ENCODE results near the gene COMMD7. TPM values are rescaled to one million over a fixed set of nuclear protein-coding genes. Genes with fewer than 3 reads are reported as not detected.
"Not testable (repeated sequence)": the region's sequence is repeated elsewhere in the genome, so short reads cannot be mapped to it uniquely, and the experiment has no call there.

Gene COMMD7
- polyA plus RNA-seq, 3 donors = 68.0 to 73.0 (median 71.7) TPM

DNA sequence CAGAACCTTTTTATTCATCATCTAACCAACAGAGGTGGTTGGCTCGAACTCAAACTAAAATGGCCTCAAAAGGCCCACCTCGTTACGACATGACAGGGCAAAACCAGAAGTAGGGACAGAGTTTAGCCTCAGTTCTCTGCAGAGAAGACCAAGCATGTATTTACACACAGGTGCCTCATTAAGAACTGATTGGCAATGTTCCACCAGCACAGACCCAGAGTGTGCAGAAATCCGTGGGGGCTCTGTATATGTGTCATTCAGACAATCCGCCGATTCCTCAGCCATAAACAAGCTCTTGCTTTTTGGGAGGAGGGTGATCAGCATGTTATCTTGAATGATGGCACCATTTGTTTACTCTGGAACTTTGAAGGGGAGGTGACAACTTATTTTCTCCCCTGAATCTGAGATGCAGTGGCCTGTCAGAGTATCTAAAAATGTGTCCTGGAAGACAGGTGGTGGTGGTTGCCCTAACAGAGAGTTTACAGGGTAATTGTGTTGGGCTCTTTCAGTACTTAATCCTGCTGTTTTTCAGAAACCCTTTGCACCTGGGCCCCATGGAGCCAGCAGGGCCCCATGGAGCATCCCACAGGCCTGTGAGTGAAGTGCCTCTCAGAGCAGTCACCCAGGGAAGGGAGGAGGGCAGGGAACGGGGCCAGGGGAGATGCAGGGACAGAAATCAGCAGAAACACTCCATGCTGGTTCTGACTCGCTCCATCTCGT is 40.4 kb downstream of the COMMD7 start:
- no peak for DNase-seq (ENCODE audit: extremely low read depth in 1 of 11, low read depth in 9 of 11, low spot score in 4 of 11)

DNA sequence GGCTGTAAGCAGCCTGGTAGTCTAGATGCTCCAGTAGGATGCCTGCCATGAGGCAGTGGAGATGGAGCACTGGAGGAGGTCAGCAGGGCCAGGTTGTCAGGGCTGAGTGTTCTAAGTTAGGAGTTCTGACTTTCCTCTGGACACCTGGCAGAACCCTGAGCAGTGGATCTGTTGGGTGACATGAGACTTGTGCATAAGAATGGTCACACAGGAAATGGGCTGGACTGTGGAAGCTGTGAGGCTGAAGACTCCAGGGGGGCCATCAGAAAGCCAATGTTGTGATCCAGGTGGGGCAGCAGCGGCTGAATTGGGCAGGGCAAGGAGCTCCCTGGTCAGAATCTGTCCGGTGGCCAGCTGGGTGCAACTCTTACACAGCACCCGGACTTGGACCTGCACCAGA is 45.7 kb downstream of the COMMD7 start:
- no peak for DNase-seq (ENCODE audit: extremely low read depth in 1 of 11, low read depth in 9 of 11, low spot score in 4 of 11)

DNA sequence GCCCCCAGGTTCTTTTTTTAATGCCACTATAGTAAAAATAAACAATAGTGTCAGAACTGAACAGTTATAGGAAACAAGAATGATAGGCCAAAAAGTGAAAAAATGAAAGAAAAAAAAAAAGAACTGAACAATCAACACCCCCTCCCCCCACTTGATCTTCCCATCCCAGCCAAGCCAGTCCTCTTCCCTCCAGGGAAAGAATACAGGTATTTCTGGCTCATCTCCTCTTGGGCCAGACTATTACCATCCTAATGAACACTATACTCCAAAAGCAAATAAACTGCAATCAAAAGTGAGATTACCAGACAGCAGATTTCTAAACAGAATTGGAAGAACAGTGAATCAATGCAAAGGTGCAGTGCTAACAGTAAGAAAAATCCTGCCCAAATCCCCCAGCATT is 48.2 kb downstream of the COMMD7 start:
- DNase-seq (ENCODE audit: extremely low read depth in 1 of 11, low read depth in 9 of 11, low spot score in 4 of 11) = no peak

- DNase-seq (ENCODE audit: extremely low read depth in 1 of 11, low read depth in 9 of 11, low spot score in 4 of 11) = not testable (repeated sequence)
Measured at GRCh38 chr20:32688966-32689365, 54.3 kb downstream of the COMMD7 start.

GRCh38 chr20:32687180-32687532 is 56.1 kb downstream of the COMMD7 start:
- no peak for DNase-seq (ENCODE audit: extremely low read depth in 1 of 11, low read depth in 9 of 11, low spot score in 4 of 11)

- DNase-seq (ENCODE audit: extremely low read depth in 1 of 11, low read depth in 9 of 11, low spot score in 4 of 11) = no peak
Measured at GRCh38 chr20:32686530-32687179, 56.6 kb downstream of the COMMD7 start.

DNA sequence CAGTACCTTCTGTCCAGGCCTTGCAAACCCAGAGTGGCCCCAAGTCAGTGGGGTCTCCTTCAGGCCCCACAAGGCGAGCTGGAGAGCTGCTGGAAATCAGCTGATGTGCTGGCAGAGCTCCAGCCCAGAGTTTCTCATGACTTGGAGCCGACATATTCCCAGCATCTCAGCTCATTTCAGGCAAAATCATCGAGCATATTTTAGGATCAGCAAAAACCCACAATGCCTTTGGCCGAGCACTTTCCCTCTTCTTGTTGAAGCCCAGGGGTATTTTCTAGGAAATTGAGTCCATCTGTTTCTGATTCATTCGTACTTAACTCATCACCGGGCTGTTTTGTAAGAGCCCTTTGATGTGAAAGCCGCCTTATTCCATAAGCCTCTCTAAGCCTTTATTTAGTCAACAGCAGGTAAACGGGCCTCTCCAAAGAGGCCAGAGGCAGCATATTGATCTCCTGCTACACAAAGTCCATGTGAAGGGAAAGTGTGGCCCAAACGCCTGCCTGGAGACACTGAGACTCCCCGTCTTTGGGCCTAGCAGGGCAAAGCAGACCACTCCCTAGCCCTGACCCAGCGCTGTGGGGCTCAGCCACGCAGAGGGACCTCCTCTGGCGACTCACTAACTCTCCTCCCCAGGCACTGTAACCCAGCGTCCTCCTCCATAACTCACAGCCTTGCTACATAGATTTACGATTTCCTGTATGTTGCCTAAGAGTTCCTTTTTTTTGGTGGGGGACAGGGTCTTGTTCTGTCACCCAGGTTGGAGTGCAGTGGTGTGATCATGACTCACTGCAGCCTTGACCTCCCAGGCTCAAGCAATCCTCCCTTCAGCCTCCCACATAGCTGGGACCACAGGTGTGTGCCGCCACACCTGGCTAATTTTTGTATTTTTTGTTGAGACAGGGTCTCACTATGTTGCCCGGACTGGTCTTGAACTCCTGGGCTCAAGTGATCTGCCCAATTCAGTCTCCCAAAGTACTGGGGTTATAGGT is 57.4 kb downstream of the COMMD7 start:
- DNase-seq (ENCODE audit: extremely low read depth in 1 of 11, low read depth in 9 of 11, low spot score in 4 of 11) = no peak

GRCh38 chr20:32682508-32682987 is 60.7 kb downstream of the COMMD7 start:
- no peak for DNase-seq (ENCODE audit: extremely low read depth in 1 of 11, low read depth in 9 of 11, low spot score in 4 of 11)

- DNase-seq (ENCODE audit: extremely low read depth in 1 of 11, low read depth in 9 of 11, low spot score in 4 of 11) = peak in 2 of 11 donors; percentile 28 to 36
Measured at GRCh38 chr20:32681175-32682084, 61.8 kb downstream of the COMMD7 start.

DNA sequence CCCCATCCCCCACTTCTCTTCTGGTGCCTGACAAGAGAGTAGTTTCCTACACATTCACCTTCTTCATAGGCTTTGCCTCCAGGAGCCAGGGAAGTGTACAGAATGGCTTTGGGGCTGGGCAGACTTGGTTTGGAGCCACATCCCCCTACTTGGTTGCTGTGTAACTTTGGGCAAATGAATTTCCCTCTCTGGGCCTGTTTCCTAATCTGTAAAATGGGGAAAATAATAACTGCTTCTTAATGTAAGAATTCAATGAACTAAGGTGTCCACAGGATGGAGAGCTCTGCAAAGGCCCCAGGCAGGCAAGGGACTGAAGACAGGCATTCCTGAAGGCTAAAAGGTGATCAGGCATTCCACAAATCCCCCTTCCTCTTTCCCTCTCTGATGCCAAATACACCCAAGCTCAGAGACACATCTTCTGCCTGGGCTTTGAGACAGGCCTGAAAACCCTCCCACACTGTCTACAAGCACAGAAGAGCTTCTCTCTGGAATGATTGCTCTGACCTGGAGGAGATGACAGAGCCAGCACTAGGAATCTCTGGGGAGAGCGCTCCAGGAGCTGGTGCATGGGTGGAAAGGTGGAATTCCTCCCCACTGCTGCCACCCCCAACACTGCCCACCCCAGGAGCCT is 62.6 kb downstream of the COMMD7 start:
- no peak for DNase-seq (ENCODE audit: extremely low read depth in 1 of 11, low read depth in 9 of 11, low spot score in 4 of 11)

- DNase-seq (ENCODE audit: extremely low read depth in 1 of 11, low read depth in 9 of 11, low spot score in 4 of 11) = no peak
Measured at GRCh38 chr20:32678948-32679347, 64.3 kb downstream of the COMMD7 start.

- DNase-seq (ENCODE audit: extremely low read depth in 1 of 11, low read depth in 9 of 11, low spot score in 4 of 11) = no peak
Measured at GRCh38 chr20:32675223-32675975, 67.9 kb downstream of the COMMD7 start.

GRCh38 chr20:32674362-32674789 is 68.9 kb downstream of the COMMD7 start:
- DNase-seq (ENCODE audit: extremely low read depth in 1 of 11, low read depth in 9 of 11, low spot score in 4 of 11) = no peak

- DNase-seq (ENCODE audit: extremely low read depth in 1 of 11, low read depth in 9 of 11, low spot score in 4 of 11) = no peak
Measured at GRCh38 chr20:32672982-32673851, 70.0 kb downstream of the COMMD7 start.

- DNase-seq (ENCODE audit: extremely low read depth in 1 of 11, low read depth in 9 of 11, low spot score in 4 of 11) = no peak
Measured at GRCh38 chr20:32672394-32672981, 70.8 kb downstream of the COMMD7 start.

GRCh38 chr20:32670773-32671455 is 72.4 kb downstream of the COMMD7 start:
- no peak for DNase-seq (ENCODE audit: extremely low read depth in 1 of 11, low read depth in 9 of 11, low spot score in 4 of 11)

Data from renal cortex interstitium (tissue), 11 donors.